GM23248 (cell line): Measurements from ENCODE around the gene CTIF.

ENCODE experiments used
- EZH2 ChIP-seq: fragments of 200-600 bp; sonication (generic); IDR thresholded peaks from 2 replicates; pipeline ENCODE4 v1.6.1; 2018; ENCODE audit warnings: antibody characterized with exemption, mild to moderate bottlenecking; ENCODE audit not compliant: insufficient read depth, poor library complexity, severe bottlenecking
- EZH2phosphoT487 ChIP-seq: fragments of 200-600 bp; sonication (generic); IDR thresholded peaks from 2 replicates; pipeline ENCODE4 v1.6.1; 2018; ENCODE audit warnings: antibody characterized with exemption, moderate library complexity, mild to moderate bottlenecking, low read depth; ENCODE audit not compliant: insufficient read depth

GRCh38 chr18:48721312-48721711 is 182.5 kb downstream of the CTIF start:
- TF ChIP-seq EZH2 (no peak), EZH2phosphoT487 (no peak)
